T-helper 1 cell (primary cell): ENCODE measurements around the gene CORO1C.

Source experiments
- DNase-seq, 5 donors: peaks; one replicate each; pipeline ENCODE4 v3.0.0-alpha.2; 2012 to 2020

Gene CORO1C

GRCh38 chr12:108613548-108613947, 117.8 kb downstream of the CORO1C start:
- DNase-seq = no peak

DNA sequence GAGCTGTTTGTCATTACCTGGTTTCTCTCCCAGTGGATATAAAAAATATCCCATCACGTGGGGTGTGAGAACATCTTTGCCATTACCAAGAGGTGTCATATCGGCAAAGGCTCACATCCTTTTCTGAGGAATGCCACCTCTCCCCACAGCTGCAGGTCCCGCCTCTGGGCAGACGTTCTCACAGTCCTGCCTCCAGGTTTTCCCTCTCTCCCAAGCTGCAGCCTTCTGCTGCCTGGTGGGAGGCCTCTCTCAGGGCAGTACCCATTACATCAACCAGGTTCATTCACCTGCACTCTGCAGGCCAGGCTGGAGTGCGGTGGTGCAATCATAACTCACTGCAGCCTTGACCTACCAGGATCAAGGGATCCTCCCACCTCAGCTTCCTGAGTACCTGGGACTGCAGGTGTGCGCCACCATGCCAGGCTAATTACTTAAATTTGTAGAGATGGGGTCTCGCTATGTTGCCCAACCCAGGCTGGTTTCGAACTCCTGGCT, 118.5 kb downstream of the CORO1C start:
- DNase-seq = no peak

- peak in 4 of 5 donors; percentile 27 to 36 (median 36) for DNase-seq
These were observed 119.4 kb downstream of the CORO1C start for GRCh38 chr12:108611884-108612415.

- DNase-seq = no peak
These were observed 120.3 kb downstream of the CORO1C start for GRCh38 chr12:108610856-108611605.

- DNase-seq = no peak
These were observed 120.9 kb downstream of the CORO1C start for GRCh38 chr12:108610336-108610815.

DNA sequence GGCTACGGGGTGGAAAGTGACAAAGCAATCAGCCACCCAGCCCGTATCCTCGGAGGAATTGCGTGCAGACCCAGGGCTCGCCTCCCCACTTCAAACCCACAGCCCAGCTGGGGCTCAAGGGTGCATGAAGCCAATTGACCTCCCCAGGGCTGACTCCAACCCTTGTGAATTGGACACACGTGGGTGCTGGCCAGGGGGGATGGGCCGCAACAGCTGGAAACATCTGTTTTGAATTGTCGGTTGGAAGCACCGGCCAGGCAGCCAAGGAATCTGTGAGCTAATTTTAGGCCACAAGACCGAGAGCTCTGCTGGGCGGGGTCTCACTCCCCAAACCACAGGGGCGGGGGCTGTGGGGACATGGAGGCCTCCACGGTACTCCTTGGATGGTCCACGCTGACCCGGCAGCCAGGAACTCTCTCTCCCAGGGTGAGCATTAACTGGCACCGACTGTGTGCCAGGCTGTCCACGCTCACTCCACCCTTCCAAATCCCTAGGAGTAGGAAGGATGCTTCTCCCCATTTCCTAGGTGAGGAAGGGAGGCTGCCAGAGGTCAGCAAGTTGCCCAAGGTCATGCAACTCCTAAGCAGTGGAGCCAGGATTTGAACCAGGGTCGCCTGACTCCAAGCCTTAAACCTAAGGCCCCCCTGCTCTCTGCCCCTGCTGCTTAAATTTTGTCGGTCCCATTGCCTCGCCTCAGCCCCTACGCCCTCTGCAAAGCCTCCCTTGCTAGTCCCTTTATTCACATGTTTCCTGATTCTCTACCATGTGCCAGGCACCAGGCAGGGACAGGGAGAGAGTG, 121.6 kb downstream of the CORO1C start:
- no peak for DNase-seq

DNA sequence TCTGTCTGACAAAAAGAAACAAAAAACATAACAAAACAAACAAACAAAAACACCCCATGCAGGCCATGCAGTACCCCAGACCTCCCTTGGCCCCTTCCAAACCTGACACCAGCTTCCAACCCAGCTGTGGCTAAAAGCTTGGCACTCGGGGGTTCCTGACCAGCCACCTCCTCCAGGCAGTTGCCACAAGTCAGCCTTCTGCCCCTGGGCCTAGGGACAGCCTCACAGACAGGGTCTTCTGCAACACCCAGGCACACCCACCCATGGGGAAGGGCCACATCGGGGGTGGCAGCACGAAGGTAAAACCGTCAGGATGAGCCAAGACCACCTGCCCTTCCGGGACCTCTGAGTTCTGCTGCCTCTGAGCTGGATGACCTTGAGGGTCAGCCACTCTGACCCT, 122.7 kb downstream of the CORO1C start:
- DNase-seq = no peak

DNA sequence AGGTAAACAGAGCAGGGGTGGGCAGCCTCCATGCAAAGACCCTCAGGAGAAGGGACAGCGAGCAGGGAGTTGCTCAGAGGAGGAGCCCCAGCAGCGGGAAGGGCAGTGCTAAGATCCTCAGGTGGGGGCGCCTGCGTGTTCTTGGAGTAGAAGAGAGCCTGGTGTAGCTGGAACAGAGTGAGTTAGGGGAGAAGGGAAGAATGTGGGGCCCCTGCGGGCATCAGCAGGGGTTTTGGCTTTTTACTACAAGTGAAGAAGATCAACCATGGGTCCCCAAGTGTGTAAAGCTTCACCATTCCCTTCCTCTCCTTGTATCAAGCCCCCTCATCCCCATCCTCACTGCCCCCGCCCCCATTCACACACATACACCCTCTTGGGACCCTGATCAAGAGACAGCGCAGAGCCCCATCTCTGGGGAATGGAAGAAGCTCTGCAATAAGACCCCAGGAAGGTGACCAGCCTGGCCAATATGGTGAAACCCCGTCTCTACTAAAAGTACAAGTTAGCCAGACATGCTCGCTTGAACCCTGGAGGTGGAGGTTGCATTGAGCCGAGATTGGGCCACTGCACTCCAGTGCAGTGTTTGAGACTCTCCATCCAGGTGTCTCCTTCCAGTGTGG, 123.2 kb downstream of the CORO1C start:
- DNase-seq = no peak

GRCh38 chr12:108606492-108606891, 124.8 kb downstream of the CORO1C start:
- DNase-seq = no peak

- no peak for DNase-seq
These were observed 125.5 kb downstream of the CORO1C start for GRCh38 chr12:108605690-108606406.

GRCh38 chr12:108605000-108605689, 126.2 kb downstream of the CORO1C start:
- no peak for DNase-seq

DNA sequence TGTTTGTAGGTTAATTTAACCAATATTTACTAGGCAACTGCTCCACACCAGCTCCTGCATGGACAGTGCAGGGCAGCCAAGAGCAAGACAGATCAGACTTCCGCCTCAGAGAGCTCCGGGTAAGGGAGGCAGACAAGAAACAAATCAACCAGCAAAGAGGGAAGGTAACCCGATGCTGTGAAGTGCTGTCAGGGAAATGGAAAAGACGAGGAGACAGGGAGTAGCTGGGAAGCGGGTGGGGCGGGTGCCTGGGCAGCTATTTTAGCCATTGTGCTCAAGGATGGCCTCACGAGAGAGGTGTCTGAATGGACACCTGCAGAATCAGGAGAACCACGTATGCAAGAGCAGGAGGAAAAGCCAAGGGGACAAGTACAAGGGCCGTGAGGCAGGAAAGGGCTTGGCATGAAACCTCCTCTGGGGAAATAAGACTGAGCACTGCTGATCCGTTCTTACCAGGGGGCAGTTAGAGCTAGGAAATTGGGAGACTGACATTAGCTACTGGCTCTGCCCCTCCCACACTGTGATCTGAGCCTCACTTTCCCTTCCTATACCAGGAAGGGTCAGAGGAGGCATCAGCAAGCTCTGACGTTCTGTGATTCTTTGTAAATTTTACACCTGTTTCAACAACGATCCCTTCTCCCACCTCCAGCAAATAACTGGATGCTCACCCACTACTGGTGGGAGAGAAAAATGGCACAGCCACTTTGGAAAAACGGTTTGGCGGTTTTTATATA, 126.9 kb downstream of the CORO1C start:
- no peak for DNase-seq

GRCh38 chr12:108603743-108604142, 127.6 kb downstream of the CORO1C start:
- no peak for DNase-seq

DNA sequence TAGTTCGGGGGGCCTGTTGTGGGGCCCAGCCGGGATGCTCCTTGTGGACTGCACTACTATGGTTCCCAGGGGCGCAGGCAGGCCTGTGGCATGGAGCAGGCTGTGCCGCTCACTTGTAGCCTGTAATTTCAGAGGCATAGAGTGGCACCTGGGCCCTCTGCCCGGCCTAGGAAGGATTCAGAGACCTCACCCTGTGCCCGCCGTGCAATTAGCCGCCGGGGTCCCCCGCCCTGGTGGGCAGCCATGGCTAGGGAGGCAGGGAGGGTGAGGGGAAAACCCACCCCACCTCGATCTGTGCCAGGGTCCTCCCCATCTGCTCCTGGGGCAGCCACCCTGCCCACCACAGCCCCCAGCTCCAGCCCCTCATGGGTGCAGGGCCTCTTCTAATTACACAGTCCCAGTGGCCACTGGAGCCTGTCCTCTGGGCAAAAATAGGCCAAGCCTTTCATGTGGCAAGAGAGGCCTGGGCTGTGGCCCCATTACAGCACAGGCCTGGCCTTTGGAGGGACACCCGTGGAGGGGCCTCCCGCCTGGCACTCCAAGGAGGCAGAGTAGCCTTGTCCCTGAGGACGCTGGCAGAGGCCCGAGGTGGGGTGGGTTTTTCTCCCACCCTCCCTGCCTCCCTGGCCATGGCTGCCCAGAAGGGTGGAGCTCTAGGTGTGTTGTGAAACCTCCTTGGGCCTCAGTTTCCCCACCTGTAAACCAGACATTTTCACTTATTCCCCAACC, 128.2 kb downstream of the CORO1C start:
- DNase-seq = no peak

- DNase-seq = no peak
These were observed 129.1 kb downstream of the CORO1C start for GRCh38 chr12:108602209-108602705.

DNA sequence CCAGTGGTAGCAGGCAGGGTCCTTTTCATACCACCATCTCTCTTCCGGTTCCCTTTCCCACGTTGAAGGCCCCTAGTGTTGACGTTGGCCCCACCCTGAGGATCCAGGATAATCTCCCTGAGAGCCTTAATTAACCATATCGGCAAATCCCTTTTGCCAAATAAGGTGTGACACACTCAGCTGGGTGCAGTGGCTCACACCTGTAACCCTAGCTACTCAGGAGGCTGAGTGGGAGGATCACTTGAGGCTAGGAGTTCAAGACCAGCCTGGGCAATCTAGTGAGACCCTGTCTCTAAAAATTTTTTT, 130.7 kb downstream of the CORO1C start:
- DNase-seq = no peak

DNA sequence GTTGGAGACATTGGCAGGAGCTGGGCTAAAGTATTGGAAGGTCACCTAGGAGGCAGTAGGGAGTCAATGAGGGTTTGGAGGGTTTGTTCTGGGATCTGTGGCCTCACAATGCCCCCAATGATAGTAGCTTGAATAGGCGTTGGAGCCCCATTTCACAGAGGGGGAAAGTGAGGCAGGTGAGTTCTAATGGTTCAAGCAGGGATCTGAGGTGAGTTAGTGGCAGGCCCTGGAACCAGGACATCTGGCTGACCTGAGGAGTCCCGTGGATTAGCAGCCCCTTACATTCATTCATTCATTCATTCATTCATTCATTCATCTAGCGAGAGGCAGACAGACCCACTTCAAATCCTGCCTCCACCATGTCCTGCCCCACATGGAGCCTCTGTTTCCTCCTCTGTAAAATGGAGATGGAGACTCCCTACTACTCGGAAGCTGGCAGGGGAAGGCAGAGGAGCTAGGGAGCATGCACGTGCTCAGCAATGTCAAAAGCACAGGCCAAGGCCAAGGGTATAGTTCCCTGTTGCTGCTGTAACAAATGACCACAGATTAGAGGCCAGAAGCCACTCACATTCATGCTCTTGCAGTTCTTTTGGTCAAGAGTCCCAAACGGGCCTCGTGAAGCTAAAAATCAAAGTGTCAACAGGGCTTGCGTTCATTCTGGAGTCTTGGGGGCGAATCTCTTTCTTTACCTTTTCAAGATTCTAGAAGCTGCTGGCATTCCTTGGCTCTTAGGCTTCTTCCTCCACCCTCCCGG, 131.2 kb downstream of the CORO1C start:
- no peak for DNase-seq

DNA sequence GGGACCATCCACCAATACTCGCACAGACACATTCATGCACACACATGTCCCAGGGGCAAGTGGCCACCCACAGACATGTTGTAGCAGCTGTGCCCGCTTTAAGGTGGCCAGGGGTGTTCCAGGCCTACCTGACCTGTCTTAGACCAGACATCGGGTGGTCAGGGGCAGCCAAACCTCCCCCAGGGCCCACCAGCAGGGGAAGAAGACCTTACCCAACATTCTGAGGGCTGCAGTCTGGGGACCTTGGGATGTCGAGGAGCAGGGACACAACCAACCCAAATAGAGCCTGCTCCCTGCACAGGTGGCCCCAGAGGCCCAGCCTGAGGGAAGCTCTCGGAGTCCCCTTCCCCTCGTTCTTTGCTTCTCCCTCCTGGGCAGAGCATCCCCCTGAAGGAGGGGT, 131.8 kb downstream of the CORO1C start:
- no peak for DNase-seq

DNA sequence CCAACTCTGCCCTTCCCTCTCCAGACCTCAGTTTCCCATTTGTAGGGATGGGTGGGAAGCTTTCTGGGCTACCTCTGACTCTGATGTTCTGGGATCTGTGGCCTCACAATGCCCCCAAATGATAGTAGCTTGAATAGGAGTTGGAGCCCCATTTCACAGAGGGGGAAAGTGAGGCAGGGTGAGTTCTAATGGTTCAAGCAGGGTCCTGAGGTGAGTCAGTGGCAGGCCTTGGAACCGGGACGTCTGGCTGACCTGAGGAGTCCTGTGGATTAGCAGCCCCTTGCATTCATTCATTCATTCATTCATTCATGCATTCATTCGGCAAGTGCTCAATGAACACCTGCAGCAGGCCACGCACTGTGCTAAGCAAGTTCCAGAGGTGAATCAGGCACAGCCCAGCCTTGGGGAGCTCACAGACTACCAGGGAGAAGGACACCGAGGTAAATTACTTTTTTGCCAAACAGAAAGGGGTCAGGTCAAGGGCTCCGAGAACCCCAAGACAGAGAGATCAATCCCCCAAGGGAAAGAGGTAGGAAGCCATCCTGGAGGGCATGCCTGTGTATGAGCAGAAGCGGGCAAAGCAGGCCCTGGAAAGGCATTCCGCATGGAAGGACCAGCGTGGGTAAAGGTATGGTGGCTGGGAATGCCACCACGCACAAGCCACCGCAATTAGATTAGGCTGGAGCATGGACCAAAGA, 132.6 kb downstream of the CORO1C start:
- DNase-seq = no peak
